ENCODE results near the gene SLC23A2.
"Not testable (repeated sequence)": the region's sequence is repeated elsewhere in the genome, so short reads cannot be mapped to it uniquely, and the experiment has no call there.

Gene SLC23A2

GRCh38 chr20:4898282-4899244, 102.7 kb downstream of the SLC23A2 start:
- DNase-seq, result no peak

DNA sequence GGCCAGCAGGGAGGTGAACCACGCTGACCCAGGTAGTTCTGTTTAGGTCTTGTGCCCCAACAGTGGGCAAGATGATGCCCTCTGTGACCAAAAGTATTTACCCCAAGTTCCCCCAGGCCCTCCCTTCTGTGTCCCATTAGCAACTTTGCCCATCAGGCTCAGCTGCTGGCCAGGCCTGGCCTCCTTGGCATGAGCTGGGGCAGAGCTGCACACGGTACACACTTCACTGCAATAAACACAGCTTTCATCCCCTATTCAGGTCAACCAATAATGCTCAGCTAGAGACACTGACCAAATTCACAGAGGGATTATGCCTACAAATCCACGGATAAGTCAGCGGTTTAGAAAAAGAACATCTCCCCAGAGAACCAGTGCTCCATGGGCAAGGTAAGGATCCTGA, 103.7 kb downstream of the SLC23A2 start:
- DNase-seq, result no peak

GRCh38 chr20:4896971-4897497, 104.3 kb downstream of the SLC23A2 start:
- no peak for DNase-seq

DNA sequence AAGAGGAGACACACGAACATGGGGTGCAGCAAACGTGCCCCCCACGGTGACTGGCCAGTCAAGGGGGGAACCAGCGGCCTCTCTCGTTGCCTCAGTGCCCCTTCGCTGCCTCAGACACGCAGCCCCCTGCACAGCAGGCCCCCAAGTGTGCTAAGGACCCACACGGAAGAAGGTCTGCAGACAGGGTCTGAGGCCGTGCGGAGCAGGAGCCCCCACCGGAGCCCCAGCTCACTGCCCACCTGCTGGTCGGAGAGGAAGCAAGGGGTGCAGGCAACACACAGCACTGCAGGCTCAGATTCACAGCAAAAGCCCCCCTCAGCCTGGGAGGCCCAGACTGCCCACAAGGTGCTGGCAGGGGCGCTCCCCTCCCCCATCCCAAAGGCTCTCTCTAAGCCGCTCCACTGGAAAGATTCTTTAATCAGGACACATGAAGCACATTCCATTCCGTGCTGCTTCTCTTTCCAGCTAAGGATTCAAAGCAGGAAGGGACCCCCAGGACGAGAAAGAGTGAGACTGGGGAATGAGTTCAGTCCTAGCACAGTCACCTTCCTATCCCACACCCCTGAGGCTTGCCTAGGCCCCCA, 105.1 kb downstream of the SLC23A2 start:
- no peak for DNase-seq

- peak in 1 of 2 experiments; percentile 41 for DNase-seq
Measured at GRCh38 chr20:4894981-4895381, 106.3 kb downstream of the SLC23A2 start.

DNA sequence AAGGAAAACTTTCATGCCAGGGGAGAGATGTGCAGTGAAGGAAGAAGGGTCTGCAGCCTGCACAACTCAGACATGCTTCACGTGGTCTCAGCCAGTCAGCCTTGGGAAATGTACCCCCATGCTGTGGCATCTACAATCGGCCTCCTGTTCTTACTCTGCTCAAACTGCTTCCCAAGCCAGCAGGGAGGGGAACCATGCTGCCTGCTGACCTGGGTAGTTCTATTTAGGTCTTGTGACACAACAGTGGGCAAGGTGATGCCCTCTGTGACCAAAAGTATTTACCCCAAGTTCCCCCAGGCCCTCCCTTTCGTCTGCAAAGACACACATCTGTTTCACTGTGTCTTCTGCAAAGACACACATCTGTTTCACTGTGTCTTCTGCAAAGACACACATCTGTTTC, 106.9 kb downstream of the SLC23A2 start:
- DNase-seq, result no peak

GRCh38 chr20:4893709-4894108, 107.6 kb downstream of the SLC23A2 start:
- DNase-seq, result no peak

DNA sequence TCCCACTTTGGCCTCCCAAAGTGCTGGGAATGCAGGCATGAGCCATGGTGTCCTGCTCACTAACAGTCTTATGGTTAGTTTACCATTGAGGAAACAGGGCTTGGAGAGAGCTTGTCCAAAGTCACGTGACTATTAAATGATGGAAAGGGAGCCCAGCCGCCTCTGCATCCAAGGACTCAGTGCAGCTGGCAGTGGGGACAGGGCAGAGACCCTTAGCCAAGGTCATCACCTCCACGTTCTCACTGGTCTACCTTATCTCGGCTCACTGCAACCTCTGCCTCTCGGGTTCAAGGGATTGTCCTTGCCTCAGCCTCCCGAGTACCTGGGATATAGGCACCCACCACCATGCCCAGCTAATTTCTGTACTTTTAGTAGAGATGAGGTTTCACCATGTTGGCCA, 109.3 kb downstream of the SLC23A2 start:
- DNase-seq, result no peak

DNA sequence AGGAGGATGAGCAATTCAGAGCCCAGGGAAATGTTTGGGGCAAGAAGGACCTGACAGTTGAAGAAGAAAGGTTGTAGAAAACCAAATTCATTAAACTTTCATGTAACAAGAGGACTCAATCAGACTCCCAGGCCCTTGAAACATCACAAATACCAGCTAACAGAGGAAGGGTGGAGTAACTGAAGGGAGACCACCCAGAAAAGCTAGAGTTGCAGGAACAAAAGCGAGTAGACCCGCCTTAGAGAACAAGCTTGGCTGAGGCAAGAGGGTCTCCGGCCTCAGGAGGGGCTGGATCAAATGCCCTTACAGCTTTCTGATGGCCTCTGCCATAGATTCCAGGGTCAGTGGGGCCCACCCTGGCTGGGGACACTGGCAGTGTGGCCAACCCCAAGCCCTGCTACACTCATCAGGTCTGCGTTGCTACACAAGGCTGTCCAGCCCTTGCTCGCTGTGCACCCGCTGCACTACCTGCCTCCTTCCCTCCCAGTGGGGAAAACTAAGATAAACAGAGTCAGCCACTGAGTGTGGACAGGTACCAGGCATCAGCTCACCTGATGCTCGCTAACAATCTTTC, 110.0 kb downstream of the SLC23A2 start:
- no peak for DNase-seq

DNA sequence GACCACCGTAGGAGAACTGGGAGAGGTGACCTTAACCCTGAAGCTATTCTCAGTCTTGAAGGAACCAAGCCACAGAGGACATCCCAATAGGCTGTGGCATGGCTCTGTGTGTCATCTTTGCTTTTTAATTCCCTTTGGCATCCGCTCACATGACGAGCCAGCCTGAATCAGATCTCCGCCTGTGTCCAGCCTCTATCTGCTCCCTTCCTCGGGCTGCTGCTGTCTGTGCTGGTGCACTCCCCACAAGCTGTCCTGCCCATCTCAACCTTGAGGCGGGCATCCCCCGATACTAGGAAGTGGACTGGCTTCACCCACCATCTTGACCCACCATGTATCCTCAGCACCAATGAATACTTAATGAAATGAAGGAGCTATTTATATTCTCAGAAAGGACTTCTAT, 111.9 kb downstream of the SLC23A2 start:
- DNase-seq, result no peak

- no peak for DNase-seq
Measured at GRCh38 chr20:4887586-4887985, 113.7 kb downstream of the SLC23A2 start.

GRCh38 chr20:4886771-4887527, 114.4 kb downstream of the SLC23A2 start:
- no peak for DNase-seq

- DNase-seq, result no peak
Measured at GRCh38 chr20:4885877-4886276, 115.4 kb downstream of the SLC23A2 start.

- no peak for DNase-seq
Measured at GRCh38 chr20:4883546-4883945, 117.8 kb downstream of the SLC23A2 start.

DNA sequence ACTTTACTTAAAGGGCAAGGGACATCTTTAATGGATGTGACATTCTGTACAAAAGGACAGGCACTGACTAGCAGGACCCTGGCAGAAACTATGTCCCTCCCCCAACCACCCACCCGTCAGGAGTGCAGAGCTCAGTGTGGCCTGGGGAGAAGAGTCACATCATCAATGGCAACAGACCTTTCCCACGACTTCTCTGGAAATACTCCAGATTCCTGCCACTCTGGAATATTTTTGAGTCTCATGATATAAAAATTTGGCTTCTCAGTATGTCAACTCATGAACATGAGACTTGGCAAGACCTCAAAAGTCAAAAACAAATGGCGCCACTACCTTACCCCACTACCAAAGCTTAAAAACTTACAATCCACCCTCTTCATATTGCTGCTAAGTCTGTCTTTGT, 118.3 kb downstream of the SLC23A2 start:
- DNase-seq, result no peak

GRCh38 chr20:4881006-4881730, 120.1 kb downstream of the SLC23A2 start:
- no peak for DNase-seq

GRCh38 chr20:4880051-4880450, 121.3 kb downstream of the SLC23A2 start:
- DNase-seq, result no peak

DNA sequence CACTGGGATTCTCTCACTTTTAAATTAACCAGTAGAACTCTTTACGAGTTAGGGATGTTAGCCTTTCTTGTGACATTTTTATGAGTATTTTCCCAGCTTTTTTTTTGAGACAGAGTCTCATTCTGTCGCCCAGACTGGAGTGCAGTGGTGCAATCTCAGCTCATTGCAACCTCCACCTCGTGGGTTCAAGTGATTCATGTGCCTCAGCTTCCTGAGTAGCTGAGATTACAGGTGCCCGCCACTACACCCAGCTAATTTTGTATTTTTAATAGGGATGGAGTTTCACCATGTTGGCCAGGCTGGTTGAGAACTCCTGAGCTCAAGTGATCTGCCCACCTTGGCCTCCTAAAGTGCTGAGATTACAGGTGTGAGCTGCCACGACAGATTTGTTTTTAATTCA, 123.2 kb downstream of the SLC23A2 start:
- not testable (repeated sequence) for DNase-seq

DNA sequence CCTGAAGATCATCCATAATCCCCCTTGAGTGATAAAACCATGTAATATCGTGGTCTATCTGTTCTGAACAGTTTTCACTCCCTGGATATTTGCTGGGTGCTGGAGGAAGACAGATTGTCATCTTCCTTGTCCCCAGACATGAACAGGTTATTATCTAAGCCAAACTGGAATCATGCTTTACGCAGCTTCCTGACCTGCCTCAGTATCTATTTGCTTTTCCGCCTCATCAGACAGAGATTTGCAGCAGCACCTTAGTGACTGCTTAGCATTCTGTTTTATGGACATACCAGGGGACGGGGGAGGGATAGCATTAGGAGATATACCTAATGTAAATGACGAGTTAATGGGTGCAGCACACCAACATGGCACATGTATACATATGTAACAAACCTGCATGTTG, 124.6 kb downstream of the SLC23A2 start:
- no peak for DNase-seq

- no peak for DNase-seq
Measured at GRCh38 chr20:4876301-4876700, 125.0 kb downstream of the SLC23A2 start.

DNA sequence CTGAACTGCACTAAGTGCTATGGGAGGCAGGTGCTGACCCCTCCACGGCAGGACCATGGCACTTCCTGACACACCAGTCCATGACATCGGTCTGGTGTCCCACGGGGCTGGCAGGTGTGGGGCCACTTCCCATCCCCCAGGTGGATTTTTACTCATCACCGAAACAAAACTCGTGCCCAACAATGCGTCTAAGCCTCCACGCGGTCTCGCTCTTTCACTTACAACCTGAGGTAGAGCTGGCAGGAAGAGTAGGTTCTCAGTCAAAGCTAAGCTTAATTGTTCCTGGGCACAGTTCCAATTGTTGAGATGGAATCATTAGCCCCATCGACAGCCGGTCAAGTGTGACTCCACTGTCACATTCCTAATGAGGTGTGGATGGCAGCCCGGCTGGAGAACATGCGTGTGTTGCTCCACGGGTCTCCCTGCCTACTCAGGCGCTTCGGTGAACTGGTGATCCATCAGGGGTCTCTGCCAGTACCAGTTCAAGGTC, 125.7 kb downstream of the SLC23A2 start:
- peak; percentile 88 to 91 for DNase-seq

DNA sequence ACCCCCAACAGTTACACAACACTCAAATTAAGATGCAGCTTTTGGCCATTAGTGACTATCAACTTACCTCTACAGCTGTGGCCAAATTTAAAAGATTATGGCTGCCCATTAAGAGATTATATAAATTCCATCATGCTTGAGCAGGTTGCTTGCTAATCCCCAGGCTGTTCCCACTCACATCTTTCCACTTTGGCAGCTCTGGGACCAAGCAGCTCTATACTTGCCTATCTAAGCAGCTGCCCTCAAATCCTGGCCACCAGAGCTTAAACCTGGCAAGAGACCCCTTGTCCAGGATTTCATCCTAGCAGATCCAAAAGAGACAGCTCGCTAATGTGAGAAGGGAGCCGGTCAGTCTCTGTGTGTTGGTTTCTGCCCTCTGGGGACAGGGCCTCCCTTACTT, 127.9 kb downstream of the SLC23A2 start:
- DNase-seq, result no peak
